HepG2 (cell line): ENCODE measurements around the gene RPS8. TPM values are rescaled to one million over a fixed set of nuclear protein-coding genes. Genes with fewer than 3 reads are reported as not detected.

ENCODE experiments used
- ERF ChIP-seq: IDR thresholded peaks from 2 replicates; pipeline ENCODE4 v1.6.1; 2018; ENCODE audit warnings: missing biosample characterization, missing genetic modification reagents
- FOXM1 ChIP-seq: sonication (generic); formaldehyde crosslinking; IDR thresholded peaks from 2 replicates; pipeline ENCODE4 v1.5.0; 2020; ENCODE audit warnings: missing genetic modification reagents
- GFI1 ChIP-seq: sonication (generic); formaldehyde crosslinking; IDR thresholded peaks from 2 replicates; pipeline ENCODE4 v1.5.0; 2020; ENCODE audit warnings: missing genetic modification reagents, mild to moderate bottlenecking, borderline replicate concordance
- NR2F2 ChIP-seq: IDR thresholded peaks from 2 replicates; pipeline ENCODE4 v1.6.1; 2012; ENCODE audit warnings: low read depth, inconsistent platforms, borderline replicate concordance
- SAP130 ChIP-seq: IDR thresholded peaks from 2 replicates; pipeline ENCODE4 v1.6.1; 2016; ENCODE audit warnings: low read depth
- SKI ChIP-seq: fragments of 450-650 bp; IDR thresholded peaks from one replicate; pipeline ENCODE4 v1.6.1; 2018; ENCODE audit warnings: mild to moderate bottlenecking; ENCODE audit not compliant: partially characterized antibody
- ZFP82 ChIP-seq: sonication (generic); formaldehyde crosslinking; IDR thresholded peaks from 2 replicates; pipeline ENCODE4 v1.5.1; 2020; ENCODE audit warnings: mild to moderate bottlenecking, missing genetic modification reagents, borderline replicate concordance
- ZFP91 ChIP-seq: sonication (generic); formaldehyde crosslinking; IDR thresholded peaks from 2 replicates; pipeline ENCODE4 v1.9.0; 2022; ENCODE audit warnings: missing genetic modification reagents, mild to moderate bottlenecking, borderline replicate concordance
- ZNF788 ChIP-seq: sonication (generic); formaldehyde crosslinking; IDR thresholded peaks from 2 replicates; pipeline ENCODE4 v1.5.0; 2020; ENCODE audit warnings: mild to moderate bottlenecking, missing genetic modification reagents, borderline replicate concordance
- polyA plus RNA-seq, 8 experiments: library from polyadenylated mRNA; depleted of rRNA in 3 of 8; stranded (reverse) in 7 of 8; unstranded in 1 of 8; fragments of >200 nt; fragmentation: Illumina TruSeq in 4 of 8; extraction: Trizol in 4 of 8; gene quantifications; 2 replicates each; pipeline versions ENCODE4 v1.2.1 to v1.2.3, GENCODE V29; 2011 to 2016; ENCODE audit warnings: low read depth in 4 of 8, missing spikeins in 1 of 8, mixed read lengths in 1 of 8; ENCODE audit not compliant: insufficient read depth in 1 of 8
- total RNA-seq, 5 experiments: library from RNA; depleted of rRNA; stranded (reverse); fragments of >200 nt; fragmentation: Illumina TruSeq; extraction: Trizol; gene quantifications; 2 replicates each; pipeline ENCODE4 v1.2.3, GENCODE V29; 2016; ENCODE audit warnings: low read depth in 1 of 5
- TF ChIP-seq, protein P1 (sequence below), 2 experiments: fragments of 450-650 bp in 1 of 2; sonication (generic) in 1 of 2; formaldehyde crosslinking in 1 of 2; IDR thresholded peaks; 2 replicates each; pipeline versions ENCODE4 v1.6.1 to v1.8.0; 2016 to 2022; ENCODE audit warnings: antibody characterized with exemption in 1 of 2, mild to moderate bottlenecking in 1 of 2, missing genetic modification reagents in 1 of 2
- TF ChIP-seq, protein P2 (sequence below): sonication (generic); formaldehyde crosslinking; IDR thresholded peaks from 2 replicates; pipeline ENCODE4 v1.4.0; 2020; ENCODE audit warnings: mild to moderate bottlenecking, missing genetic modification reagents

RPS8 gene
- total and polyA plus RNA-seq, 2 of the 13 experiments (the other 11 are each of a cell fraction or from before 2014, with no cell fraction given): 2,628 to 2,822 TPM

DNA sequence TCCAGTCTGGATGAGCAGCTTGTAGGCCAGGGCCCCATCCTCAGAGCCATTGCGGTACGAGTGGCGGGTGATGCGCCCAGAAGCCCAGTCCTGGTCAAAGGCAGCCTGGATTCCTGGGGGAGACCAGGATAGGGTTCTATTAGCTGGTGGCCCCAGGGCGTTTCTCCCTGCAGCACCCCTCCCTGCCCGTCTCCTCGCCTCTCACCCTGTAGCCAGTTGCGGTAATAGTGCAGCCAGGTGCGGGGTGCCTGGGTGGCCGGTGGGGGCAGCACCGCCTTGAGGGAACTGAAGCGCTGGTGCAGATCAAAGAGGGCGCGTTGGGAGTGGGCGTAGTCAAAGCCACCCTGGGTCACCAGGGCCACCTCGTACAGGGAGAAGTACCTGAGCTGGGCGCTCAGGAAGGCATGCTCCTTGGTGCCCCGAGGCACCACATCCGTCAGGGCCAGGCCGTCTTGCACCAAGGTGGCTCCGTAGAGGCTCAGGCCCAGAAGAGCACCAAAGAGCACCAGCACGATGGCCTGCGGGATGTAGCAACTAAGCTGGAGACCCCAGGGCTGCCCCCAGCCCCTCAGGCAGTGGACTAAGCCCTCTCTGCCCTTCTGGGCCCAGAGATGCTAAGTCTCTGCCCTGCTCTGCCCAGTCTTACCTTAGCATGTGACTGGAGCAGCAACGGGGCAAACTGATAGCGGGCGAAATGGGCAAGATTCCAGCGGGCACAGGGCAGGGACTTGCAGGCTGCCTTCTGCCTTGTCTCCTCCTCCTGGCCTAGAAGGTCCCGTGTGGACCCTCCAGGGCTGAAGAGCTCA is 52.1 kb downstream of the RPS8 start (continued):
- TF ChIP-seq ZFP91 (CRISPR knock-in tag) (peak; percentile 49; the same call in 1 of the 2 replicates), SKI (peak; percentile 20), ERF (CRISPR knock-in tag) (peak; percentile 60; the same call in 1 of the 2 replicates), NR2F2 (peak; percentile 50; the same call in 1 of the 2 replicates), GFI1 (CRISPR knock-in tag) (peak; percentile 51; the same call in 1 of the 2 replicates), FOXM1 (CRISPR knock-in tag) (no peak), ZNF788 (CRISPR knock-in tag) (peak; percentile 63; the same call in 1 of the 2 replicates), SAP130 (peak; percentile 77; the same call in 1 of the 2 replicates), ZFP82 (CRISPR knock-in tag) (peak; percentile 32; the same call in 1 of the 2 replicates)
- TF ChIP-seq, protein P1, sequence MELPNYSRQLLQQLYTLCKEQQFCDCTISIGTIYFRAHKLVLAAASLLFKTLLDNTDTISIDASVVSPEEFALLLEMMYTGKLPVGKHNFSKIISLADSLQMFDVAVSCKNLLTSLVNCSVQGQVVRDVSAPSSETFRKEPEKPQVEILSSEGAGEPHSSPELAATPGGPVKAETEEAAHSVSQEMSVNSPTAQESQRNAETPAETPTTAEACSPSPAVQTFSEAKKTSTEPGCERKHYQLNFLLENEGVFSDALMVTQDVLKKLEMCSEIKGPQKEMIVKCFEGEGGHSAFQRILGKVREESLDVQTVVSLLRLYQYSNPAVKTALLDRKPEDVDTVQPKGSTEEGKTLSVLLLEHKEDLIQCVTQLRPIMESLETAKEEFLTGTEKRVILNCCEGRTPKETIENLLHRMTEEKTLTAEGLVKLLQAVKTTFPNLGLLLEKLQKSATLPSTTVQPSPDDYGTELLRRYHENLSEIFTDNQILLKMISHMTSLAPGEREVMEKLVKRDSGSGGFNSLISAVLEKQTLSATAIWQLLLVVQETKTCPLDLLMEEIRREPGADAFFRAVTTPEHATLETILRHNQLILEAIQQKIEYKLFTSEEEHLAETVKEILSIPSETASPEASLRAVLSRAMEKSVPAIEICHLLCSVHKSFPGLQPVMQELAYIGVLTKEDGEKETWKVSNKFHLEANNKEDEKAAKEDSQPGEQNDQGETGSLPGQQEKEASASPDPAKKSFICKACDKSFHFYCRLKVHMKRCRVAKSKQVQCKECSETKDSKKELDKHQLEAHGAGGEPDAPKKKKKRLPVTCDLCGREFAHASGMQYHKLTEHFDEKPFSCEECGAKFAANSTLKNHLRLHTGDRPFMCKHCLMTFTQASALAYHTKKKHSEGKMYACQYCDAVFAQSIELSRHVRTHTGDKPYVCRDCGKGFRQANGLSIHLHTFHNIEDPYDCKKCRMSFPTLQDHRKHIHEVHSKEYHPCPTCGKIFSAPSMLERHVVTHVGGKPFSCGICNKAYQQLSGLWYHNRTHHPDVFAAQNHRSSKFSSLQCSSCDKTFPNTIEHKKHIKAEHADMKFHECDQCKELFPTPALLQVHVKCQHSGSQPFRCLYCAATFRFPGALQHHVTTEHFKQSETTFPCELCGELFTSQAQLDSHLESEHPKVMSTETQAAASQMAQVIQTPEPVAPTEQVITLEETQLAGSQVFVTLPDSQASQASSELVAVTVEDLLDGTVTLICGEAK (IDR thresholded peaks at IDR 0.05): no peak
- TF ChIP-seq, protein P1 (CRISPR knock-in tag; IDR thresholded peaks at IDR 0.05): peak; percentile 30; the same call in 1 of the 2 replicates
- TF ChIP-seq, protein P2, sequence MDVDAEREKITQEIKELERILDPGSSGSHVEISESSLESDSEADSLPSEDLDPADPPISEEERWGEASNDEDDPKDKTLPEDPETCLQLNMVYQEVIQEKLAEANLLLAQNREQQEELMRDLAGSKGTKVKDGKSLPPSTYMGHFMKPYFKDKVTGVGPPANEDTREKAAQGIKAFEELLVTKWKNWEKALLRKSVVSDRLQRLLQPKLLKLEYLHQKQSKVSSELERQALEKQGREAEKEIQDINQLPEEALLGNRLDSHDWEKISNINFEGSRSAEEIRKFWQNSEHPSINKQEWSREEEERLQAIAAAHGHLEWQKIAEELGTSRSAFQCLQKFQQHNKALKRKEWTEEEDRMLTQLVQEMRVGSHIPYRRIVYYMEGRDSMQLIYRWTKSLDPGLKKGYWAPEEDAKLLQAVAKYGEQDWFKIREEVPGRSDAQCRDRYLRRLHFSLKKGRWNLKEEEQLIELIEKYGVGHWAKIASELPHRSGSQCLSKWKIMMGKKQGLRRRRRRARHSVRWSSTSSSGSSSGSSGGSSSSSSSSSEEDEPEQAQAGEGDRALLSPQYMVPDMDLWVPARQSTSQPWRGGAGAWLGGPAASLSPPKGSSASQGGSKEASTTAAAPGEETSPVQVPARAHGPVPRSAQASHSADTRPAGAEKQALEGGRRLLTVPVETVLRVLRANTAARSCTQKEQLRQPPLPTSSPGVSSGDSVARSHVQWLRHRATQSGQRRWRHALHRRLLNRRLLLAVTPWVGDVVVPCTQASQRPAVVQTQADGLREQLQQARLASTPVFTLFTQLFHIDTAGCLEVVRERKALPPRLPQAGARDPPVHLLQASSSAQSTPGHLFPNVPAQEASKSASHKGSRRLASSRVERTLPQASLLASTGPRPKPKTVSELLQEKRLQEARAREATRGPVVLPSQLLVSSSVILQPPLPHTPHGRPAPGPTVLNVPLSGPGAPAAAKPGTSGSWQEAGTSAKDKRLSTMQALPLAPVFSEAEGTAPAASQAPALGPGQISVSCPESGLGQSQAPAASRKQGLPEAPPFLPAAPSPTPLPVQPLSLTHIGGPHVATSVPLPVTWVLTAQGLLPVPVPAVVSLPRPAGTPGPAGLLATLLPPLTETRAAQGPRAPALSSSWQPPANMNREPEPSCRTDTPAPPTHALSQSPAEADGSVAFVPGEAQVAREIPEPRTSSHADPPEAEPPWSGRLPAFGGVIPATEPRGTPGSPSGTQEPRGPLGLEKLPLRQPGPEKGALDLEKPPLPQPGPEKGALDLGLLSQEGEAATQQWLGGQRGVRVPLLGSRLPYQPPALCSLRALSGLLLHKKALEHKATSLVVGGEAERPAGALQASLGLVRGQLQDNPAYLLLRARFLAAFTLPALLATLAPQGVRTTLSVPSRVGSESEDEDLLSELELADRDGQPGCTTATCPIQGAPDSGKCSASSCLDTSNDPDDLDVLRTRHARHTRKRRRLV (CRISPR knock-in tag): peak; percentile 70
